NT2/D1 (cell line): Measurements from ENCODE around the gene MRPL55.

Experiments used
- DNase-seq: peaks from one replicate; pipeline ENCODE4 v3.0.0-alpha.2; 2011; ENCODE audit warnings: low read depth, low spot score
- H3K27me3 ChIP-seq: 2 replicates; pipeline ENCODE4 v1.6.0; 2011; ENCODE audit warnings: mild to moderate bottlenecking; ENCODE audit not compliant: insufficient read length, insufficient read depth
- H3K36me3 ChIP-seq: 2 replicates; pipeline ENCODE4 v1.6.1; 2011; ENCODE audit warnings: mild to moderate bottlenecking, low read length, mixed read lengths; ENCODE audit not compliant: insufficient read depth, insufficient read length
- H3K4me1 ChIP-seq: 2 replicates; pipeline ENCODE4 v1.5.1; 2011; ENCODE audit not compliant: insufficient read depth, insufficient read length
- H3K4me3 ChIP-seq: 2 replicates; pipeline ENCODE4 v1.5.1; 2011; ENCODE audit warnings: low read depth; ENCODE audit not compliant: insufficient read length
- H3K9ac ChIP-seq: 2 replicates; pipeline ENCODE4 v1.6.0; 2011; ENCODE audit warnings: low read depth; ENCODE audit not compliant: insufficient read length
- H3K9me3 ChIP-seq: 2 replicates; pipeline ENCODE4 v1.5.1; 2011; ENCODE audit warnings: mild to moderate bottlenecking, low read length; ENCODE audit not compliant: insufficient read depth
- SUZ12 ChIP-seq: IDR thresholded peaks from 2 replicates; pipeline ENCODE4 v1.6.1; 2011; ENCODE audit not compliant: insufficient read length, insufficient read depth; ENCODE audit errors: extremely low read depth
- YY1 ChIP-seq: IDR thresholded peaks from 2 replicates; pipeline ENCODE4 v1.6.1; 2011; ENCODE audit not compliant: insufficient read length, insufficient read depth
- ZNF274 ChIP-seq: IDR thresholded peaks from 2 replicates; pipeline ENCODE4 v1.6.1; 2011; ENCODE audit warnings: mild to moderate bottlenecking, low read depth, low read length

The MRPL55 gene

GRCh38 chr1:228085287-228085951 is 23.7 kb downstream of the MRPL55 start:
- Histone ChIP-seq H3K9me3 (no peaks in the 10 kb centered on the region), H3K4me1 (peaks cover 24% of the 10 kb centered on the region), H3K36me3 (peaks cover 63% of the 10 kb centered on the region), H3K4me3 (no peak overlapping the region), H3K27me3 (no peaks in the 10 kb centered on the region), H3K9ac (peak overlapping the region; percentile 45)
- TF ChIP-seq SUZ12 (no peak), YY1 (no peak), ZNF274 (no peak)
- DNase-seq: no peak

GRCh38 chr1:228084797-228085196 is 24.3 kb downstream of the MRPL55 start:
- peaks cover 21% of the 10 kb centered on the region for H3K4me1 ChIP-seq
- H3K9ac ChIP-seq: peak overlapping the region; percentile 99
- no peak overlapping the region for H3K4me3 ChIP-seq
- H3K36me3 ChIP-seq: peaks cover 57% of the 10 kb centered on the region
- no peak for DNase-seq
- TF ChIP-seq ZNF274: no peak
- no peak for TF ChIP-seq YY1
- TF ChIP-seq SUZ12: no peak
- no peaks in the 10 kb centered on the region for H3K27me3 ChIP-seq
- H3K9me3 ChIP-seq: no peaks in the 10 kb centered on the region

- TF ChIP-seq YY1 (no peak), ZNF274 (no peak), SUZ12 (no peak)
- Histone ChIP-seq H3K9ac (peak overlapping the region; percentile 99), H3K9me3 (no peaks in the 10 kb centered on the region), H3K4me1 (peaks cover 25% of the 10 kb centered on the region), H3K4me3 (peak overlapping the region; percentile 96), H3K27me3 (no peaks in the 10 kb centered on the region), H3K36me3 (peaks cover 52% of the 10 kb centered on the region)
- DNase-seq: no peak
Measured at GRCh38 chr1:228084325-228084724, 24.8 kb downstream of the MRPL55 start.

DNA sequence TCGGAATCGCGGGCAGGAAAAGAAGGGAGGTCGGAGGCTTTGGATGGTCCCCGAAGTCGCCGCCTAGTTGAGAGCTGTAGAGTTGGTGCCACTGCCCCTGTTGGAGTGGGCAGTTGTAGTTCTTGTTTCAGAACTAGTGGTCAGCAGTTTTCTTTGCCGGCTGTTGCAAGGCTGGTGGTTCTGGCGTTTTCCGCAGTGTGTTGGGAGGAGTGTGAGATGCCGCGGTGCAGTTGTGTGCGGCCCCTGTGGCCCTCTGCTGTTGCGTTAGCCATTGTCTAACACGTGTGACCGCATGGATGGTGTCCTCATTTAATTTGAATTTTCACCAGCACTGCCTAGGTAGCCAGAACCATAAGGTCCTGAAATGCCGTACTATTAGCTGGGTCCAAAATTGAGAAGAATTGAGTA is 25.2 kb downstream of the MRPL55 start:
- Histone ChIP-seq H3K4me1 (peaks cover 28% of the 10 kb centered on the region), H3K9ac (peak overlapping the region; percentile 99), H3K9me3 (no peaks in the 10 kb centered on the region), H3K27me3 (no peaks in the 10 kb centered on the region), H3K36me3 (peaks cover 48% of the 10 kb centered on the region), H3K4me3 (peak overlapping the region; percentile 96)
- DNase-seq: no peak
- no peak for TF ChIP-seq YY1
- no peak for TF ChIP-seq SUZ12
- no peak for TF ChIP-seq ZNF274

DNA sequence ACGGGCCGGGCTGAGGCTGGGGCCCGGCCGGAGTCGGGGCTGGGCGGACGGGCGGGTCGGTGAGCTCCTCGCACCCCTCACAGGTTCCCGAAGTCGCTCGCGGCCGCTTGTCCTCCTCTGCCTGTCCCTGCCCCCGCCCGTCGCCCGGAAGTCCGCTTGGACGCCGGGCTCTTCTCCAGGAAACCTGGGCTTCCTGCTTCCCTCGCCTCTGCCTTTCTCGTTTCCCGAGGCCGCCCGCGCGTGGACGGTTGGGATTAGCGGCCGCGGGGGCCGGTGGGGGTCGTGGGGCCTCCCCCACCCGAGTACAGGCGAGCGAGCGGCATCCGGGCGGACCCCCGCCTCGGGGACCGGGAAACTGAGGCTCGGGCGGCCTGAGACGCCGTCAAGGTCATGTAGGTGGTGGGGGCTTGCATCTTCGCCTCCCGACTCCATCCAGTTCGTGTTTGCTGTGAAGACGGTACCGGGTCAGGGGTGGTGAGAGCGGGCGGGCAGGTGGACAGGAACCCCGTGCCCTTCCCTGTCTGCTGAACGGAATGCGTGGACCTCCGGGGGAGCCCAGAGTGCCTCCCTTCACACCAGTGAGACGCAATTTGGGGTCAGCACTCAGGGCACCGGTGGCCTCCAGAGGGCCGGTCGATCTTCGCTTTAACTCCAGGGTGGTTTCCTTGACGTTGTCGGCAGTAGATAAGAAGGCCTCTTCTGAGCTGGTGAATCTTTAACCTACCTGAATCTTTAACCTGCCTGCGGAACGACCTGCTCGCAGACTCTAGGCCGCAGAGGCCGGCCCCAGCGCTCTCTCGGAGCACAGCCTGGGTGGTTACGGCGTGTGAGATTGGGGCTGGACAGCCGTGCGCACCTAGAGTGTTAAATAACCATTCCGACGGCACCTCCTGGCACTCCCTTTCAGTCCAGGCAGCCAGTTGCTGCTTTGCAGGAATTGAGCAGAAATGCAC is 25.9 kb downstream of the MRPL55 start:
- DNase-seq: no peak
- no peaks in the 10 kb centered on the region for H3K27me3 ChIP-seq
- no peaks in the 10 kb centered on the region for H3K9me3 ChIP-seq
- peaks cover 41% of the 10 kb centered on the region for H3K36me3 ChIP-seq
- peak overlapping the region; percentile 96 for H3K4me3 ChIP-seq
- H3K9ac ChIP-seq: peak overlapping the region; percentile 99
- TF ChIP-seq SUZ12 (no peak), YY1 (no peak), ZNF274 (no peak)
- H3K4me1 ChIP-seq: peaks cover 25% of the 10 kb centered on the region

- Histone ChIP-seq H3K4me3 (peak within 1 kb of the TSS; percentile 96), H3K36me3 (peaks cover 35% of the 10 kb centered on the region), H3K27me3 (no peaks in the 10 kb centered on the region), H3K4me1 (peaks cover 22% of the 10 kb centered on the region), H3K9me3 (no peaks in the 10 kb centered on the region), H3K9ac (peak within 1 kb of the TSS; percentile 99)
- peak; percentile 76 for TF ChIP-seq YY1
- no peak for TF ChIP-seq SUZ12
- no peak for TF ChIP-seq ZNF274
- DNase-seq: peak; percentile 94
Measured at GRCh38 chr1:228082214-228082917, 26.7 kb downstream of the MRPL55 start, which contains the start of gene ARF1. TSS of gene ARF1 (plus strand) at chr1:228082708. CDS start at chr1:228097115, 14,407 bp downstream.
